ENCODE data around the gene ZRANB1.
A peak's percentile ranks its signal among the peaks of the same experiment; 100 is the strongest.

The ZRANB1 gene

DNA sequence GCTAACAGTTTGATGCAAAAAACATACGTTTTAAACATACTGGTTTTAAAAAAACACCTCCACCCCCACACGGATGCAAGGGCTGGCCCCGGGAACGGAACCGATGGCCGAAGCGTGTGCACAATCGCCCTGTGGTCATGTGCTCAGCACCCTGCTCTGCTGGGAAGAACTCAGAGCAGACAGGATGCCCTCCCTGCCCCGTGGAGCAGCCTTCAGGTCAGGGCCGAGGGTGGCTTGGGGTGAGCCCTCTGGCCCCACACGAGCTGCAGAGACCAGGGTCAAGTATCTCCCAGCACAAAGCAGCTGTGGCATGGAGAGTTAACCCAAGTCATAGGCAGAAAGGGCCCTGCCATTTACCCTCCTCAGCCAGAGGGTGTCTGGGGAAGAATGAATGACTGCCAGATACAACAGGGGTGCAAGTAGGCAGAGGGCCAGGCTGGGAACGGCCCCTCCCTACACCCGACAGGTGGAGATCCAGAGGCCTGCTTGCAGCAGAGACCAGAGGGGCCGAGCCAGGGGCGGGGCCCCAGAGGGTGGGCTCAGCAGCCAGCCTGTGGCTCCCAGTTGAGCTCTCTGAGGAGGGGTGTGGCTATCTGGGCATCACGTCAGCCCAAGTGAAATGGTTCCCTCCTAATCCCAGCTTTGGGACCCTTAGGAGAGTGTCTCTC lies 56.8 kb downstream of the ZRANB1 start:
- TF ChIP-seq FOXK2 (IDR thresholded peaks at IDR 0.05): no peak
- TF ChIP-seq SUZ12 (IDR thresholded peaks at IDR 0.05): no peak
- no peak for TF ChIP-seq CTBP1 (IDR thresholded peaks at IDR 0.05; ENCODE audit: borderline replicate concordance)
- no peak for TF ChIP-seq NFRKB (IDR thresholded peaks at IDR 0.05)
- no peak for TF ChIP-seq L3MBTL2 (conservative IDR thresholded peaks at IDR 0.05)
- no peak for TF ChIP-seq FOXA1 (IDR thresholded peaks at IDR 0.05)
- no peak for TF ChIP-seq ELF4 (IDR thresholded peaks at IDR 0.05)
- TF ChIP-seq ARNT (IDR thresholded peaks at IDR 0.05): no peak
- TF ChIP-seq, protein P1, sequence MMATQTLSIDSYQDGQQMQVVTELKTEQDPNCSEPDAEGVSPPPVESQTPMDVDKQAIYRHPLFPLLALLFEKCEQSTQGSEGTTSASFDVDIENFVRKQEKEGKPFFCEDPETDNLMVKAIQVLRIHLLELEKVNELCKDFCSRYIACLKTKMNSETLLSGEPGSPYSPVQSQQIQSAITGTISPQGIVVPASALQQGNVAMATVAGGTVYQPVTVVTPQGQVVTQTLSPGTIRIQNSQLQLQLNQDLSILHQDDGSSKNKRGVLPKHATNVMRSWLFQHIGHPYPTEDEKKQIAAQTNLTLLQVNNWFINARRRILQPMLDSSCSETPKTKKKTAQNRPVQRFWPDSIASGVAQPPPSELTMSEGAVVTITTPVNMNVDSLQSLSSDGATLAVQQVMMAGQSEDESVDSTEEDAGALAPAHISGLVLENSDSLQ (IDR thresholded peaks at IDR 0.05): no peak
- TF ChIP-seq FOXM1 (IDR thresholded peaks at IDR 0.05; ENCODE audit: borderline replicate concordance): no peak
- ChIA-PET CTCF (interaction anchor here (1.3 kb wide), 1 partner anchor 65 kb away, joined by 3 read pairs; no protein-coding TSS in a partner anchor), POLR2A (no interaction called here)
- DNase-seq (ENCODE audit: extremely low spot score): no peak

DNA sequence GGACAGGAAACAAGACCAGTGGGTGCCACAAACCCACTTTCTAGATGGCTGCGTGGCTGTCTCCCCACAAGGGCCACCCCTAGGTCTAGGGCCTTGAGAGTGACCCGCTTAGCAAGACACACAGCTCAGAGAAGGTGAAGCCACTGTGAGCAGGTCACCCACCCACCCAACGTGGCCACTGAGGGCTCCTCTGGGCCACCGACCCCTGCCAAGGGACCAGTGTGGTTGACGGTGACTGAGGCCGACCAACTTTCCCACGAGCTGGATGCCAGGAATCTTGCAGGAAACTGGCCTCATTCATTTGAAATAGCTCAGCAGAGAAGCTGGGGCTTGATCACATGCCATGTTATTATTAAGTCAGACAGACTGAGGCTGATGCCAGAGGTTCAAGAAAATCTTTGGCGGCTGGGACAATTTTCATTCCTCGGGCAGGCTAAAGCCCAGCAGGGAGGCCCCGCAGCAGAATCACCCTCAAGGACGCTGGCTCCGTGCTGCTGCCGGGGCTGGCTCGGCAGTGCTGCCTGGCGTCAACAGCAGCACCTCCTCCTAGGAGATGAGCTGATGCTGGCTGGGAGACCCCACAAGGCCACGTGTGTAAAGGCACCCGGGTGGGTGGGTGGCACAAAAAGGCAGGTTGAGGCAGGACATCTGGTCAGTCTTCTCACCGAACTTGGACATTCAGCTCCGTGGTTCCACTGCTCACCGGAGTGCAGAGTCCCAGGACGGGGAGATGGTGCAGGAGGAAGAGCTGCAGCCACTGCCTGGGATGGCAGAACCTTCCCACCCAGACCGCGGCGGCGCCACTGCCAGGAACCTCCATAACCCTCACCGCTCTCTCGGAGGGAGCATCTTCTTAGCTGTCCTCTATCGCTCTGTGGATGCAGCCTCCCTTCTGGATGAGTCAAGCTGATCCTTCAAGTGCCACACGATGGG lies 57.8 kb downstream of the ZRANB1 start:
- no peak for DNase-seq (ENCODE audit: extremely low spot score)
- ChIA-PET POLR2A (no interaction called here), CTCF (interaction anchor here (1.3 kb wide), 1 partner anchor 64 kb away, joined by 3 read pairs; no protein-coding TSS in a partner anchor)
- TF ChIP-seq SUZ12 (IDR thresholded peaks at IDR 0.05): no peak
- no peak for TF ChIP-seq NFRKB (IDR thresholded peaks at IDR 0.05)
- no peak for TF ChIP-seq FOXM1 (IDR thresholded peaks at IDR 0.05; ENCODE audit: borderline replicate concordance)
- no peak for TF ChIP-seq BHLHE40 (IDR thresholded peaks at IDR 0.05; ENCODE audit: borderline replicate concordance)
- TF ChIP-seq FOXK2 (IDR thresholded peaks at IDR 0.05): no peak
- no peak for TF ChIP-seq ZNF384 (IDR thresholded peaks at IDR 0.05)
- no peak for TF ChIP-seq SP1 (IDR thresholded peaks at IDR 0.05)
- no peak for TF ChIP-seq FOXA1 (IDR thresholded peaks at IDR 0.05)
- TF ChIP-seq CTBP1 (IDR thresholded peaks at IDR 0.05; ENCODE audit: borderline replicate concordance): no peak
- TF ChIP-seq LEF1 (IDR thresholded peaks at IDR 0.05; ENCODE audit: borderline replicate concordance): no peak
- no peak for TF ChIP-seq L3MBTL2 (conservative IDR thresholded peaks at IDR 0.05)
- TF ChIP-seq HDGF (IDR thresholded peaks at IDR 0.05; ENCODE audit: borderline replicate concordance): no peak
- TF ChIP-seq ELF4 (IDR thresholded peaks at IDR 0.05): no peak
- TF ChIP-seq ARNT (IDR thresholded peaks at IDR 0.05): no peak
- TF ChIP-seq TARDBP (IDR thresholded peaks at IDR 0.05): no peak
- TF ChIP-seq, protein P1 (IDR thresholded peaks at IDR 0.05): no peak

DNA sequence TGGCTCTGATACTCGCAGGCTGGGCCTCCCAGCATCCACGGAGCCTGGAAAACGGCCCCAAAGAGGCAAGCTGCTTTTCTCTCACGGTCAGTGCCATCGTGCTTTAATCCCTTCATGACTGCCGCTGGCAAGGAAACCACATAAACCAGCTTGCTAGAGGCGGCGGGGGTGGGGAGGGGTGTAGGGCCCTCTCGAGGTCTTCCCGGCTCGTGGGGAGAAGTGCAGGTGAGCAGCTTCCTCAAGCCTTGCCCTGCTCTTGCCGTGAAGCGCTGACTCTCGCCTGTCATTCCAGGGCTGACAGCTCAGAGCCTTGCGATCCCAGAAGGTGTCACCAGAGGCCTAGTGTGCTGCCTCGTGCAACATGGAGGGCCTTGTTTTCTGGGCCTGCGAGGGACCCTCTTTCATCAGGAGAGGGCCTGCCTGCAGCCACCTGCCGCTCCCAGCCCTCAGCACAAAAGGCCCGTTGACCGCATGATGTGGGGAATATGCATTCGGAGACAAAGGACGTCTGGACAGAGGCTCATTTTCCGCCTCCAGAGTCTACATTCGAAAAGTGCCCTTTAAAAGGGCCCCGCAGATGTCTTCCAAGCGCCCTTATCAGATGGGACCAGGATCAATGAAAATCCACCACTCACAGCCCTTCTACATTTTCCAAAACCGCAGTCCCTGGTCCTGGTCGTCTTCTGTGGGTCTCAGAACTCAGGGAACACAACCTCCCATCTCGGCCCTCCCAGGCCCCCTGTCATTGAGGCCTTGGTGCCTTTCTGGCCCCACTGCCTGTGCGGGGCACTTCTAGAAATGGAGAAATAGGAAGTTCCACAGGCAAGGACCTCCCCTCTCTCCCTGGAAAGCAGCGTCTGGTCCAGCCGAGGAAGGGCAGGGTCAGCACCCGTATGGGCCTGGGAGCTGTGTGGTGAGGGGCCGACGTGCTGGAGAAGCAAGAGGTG lies 58.7 kb downstream of the ZRANB1 start:
- POLR2A ChIA-PET: no interaction called here
- no peak for TF ChIP-seq CTBP1 (IDR thresholded peaks at IDR 0.05; ENCODE audit: borderline replicate concordance)
- no peak for TF ChIP-seq L3MBTL2 (conservative IDR thresholded peaks at IDR 0.05)
- no peak for TF ChIP-seq FOXM1 (IDR thresholded peaks at IDR 0.05; ENCODE audit: borderline replicate concordance)
- TF ChIP-seq FOXK2 (IDR thresholded peaks at IDR 0.05): no peak
- no peak for TF ChIP-seq LEF1 (IDR thresholded peaks at IDR 0.05; ENCODE audit: borderline replicate concordance)
- no peak for TF ChIP-seq ZNF384 (IDR thresholded peaks at IDR 0.05)
- no peak for TF ChIP-seq SP1 (IDR thresholded peaks at IDR 0.05)
- no peak for TF ChIP-seq ELF4 (IDR thresholded peaks at IDR 0.05)

DNA sequence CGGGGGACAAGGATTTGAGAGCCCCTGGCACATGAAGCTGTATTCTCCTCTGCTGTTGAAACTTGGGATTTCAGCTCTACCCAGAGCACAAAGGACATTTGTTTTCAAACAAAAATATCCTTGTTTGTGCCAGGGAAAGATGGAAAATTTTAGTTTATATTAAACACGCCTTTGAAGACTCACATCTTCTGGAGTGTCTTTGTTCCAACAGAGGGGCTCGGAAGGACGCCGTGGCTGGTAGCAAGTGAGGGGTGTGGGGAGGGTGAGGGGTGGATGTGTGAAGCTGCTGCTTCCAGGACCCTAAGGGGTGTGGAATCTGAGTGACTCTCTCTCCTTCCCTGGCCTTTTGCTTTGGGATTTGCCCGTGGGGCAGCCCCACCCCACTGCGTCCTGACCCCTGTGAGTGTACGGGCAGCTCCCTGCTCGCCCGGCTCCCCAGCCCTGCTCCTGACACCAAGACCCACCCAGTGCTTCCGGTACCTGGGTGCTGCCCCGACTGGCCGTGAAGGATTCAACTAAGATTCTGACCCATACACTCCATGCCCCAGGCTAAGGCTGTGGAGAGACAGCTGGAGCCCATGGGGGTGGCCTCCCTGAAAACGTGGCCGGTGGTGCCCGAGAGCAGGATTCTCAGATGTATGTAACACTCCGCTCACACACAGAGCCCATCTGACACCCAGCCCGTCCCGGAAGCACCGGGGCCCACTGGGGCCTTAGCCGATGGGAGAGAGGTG lies 59.6 kb downstream of the ZRANB1 start:
- DNase-seq (ENCODE audit: extremely low spot score): no peak
- ChIA-PET POLR2A (no interaction called here), CTCF (no interaction called here)
- no peak for TF ChIP-seq BHLHE40 (IDR thresholded peaks at IDR 0.05; ENCODE audit: borderline replicate concordance)
- TF ChIP-seq SUZ12 (IDR thresholded peaks at IDR 0.05): no peak
- TF ChIP-seq LEF1 (IDR thresholded peaks at IDR 0.05; ENCODE audit: borderline replicate concordance): no peak
- no peak for TF ChIP-seq NFRKB (IDR thresholded peaks at IDR 0.05)
- TF ChIP-seq TARDBP (IDR thresholded peaks at IDR 0.05): no peak
- TF ChIP-seq FOXA1 (IDR thresholded peaks at IDR 0.05): no peak
- no peak for TF ChIP-seq SP1 (IDR thresholded peaks at IDR 0.05)
- no peak for TF ChIP-seq FOXK2 (IDR thresholded peaks at IDR 0.05)
- no peak for TF ChIP-seq L3MBTL2 (conservative IDR thresholded peaks at IDR 0.05)
- TF ChIP-seq HDGF (IDR thresholded peaks at IDR 0.05; ENCODE audit: borderline replicate concordance): no peak
- no peak for TF ChIP-seq ARNT (IDR thresholded peaks at IDR 0.05)
- TF ChIP-seq FOXM1 (IDR thresholded peaks at IDR 0.05; ENCODE audit: borderline replicate concordance): no peak
- no peak for TF ChIP-seq CTBP1 (IDR thresholded peaks at IDR 0.05; ENCODE audit: borderline replicate concordance)
- no peak for TF ChIP-seq ZNF384 (IDR thresholded peaks at IDR 0.05)
- no peak for TF ChIP-seq ELF4 (IDR thresholded peaks at IDR 0.05)

More for the DNA sequence above, 58.7 kb downstream of the ZRANB1 start:
- peak; percentile 39 for DNase-seq (ENCODE audit: extremely low spot score)
- CTCF ChIA-PET: interaction anchor here (1.3 kb wide), 1 partner anchor 63 kb away, joined by 3 read pairs; no protein-coding TSS in a partner anchor

DNA sequence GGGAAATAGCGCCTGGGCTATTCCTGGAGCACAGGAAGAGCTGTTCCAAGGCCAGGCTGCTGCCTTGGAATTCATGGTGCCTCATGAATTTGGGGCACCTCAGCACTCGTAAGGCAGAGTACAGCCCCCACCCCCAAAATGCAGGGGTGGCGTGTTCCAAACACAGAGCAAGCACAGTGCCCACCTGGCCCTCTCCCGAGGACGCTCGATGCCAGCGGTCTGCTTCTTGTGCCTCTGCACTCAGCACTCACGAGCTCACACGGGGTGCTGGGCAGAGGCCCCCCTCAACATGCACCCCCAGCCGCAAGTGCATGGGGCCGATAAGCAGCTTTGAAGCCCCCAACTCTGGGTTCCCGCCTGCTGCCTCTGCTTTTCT lies 60.1 kb downstream of the ZRANB1 start:
- TF ChIP-seq NFRKB (IDR thresholded peaks at IDR 0.05) (no peak), ELF4 (IDR thresholded peaks at IDR 0.05) (no peak), L3MBTL2 (conservative IDR thresholded peaks at IDR 0.05) (no peak), LEF1 (IDR thresholded peaks at IDR 0.05; ENCODE audit: borderline replicate concordance) (no peak), BHLHE40 (IDR thresholded peaks at IDR 0.05; ENCODE audit: borderline replicate concordance) (no peak), FOXK2 (IDR thresholded peaks at IDR 0.05) (no peak), SP1 (IDR thresholded peaks at IDR 0.05) (no peak), ARNT (IDR thresholded peaks at IDR 0.05) (no peak), CTBP1 (IDR thresholded peaks at IDR 0.05; ENCODE audit: borderline replicate concordance) (no peak), HDGF (IDR thresholded peaks at IDR 0.05; ENCODE audit: borderline replicate concordance) (no peak), FOXM1 (IDR thresholded peaks at IDR 0.05; ENCODE audit: borderline replicate concordance) (no peak), TARDBP (IDR thresholded peaks at IDR 0.05) (no peak), SUZ12 (IDR thresholded peaks at IDR 0.05) (no peak)
- TF ChIP-seq, protein P1 (IDR thresholded peaks at IDR 0.05): no peak
- CTCF ChIA-PET: no interaction called here
- no peak for DNase-seq (ENCODE audit: extremely low spot score)
- POLR2A ChIA-PET: no interaction called here
